HFFc6 (cell line): ENCODE results near the gene CRYBA2. TPM values are rescaled to one million over a fixed set of nuclear protein-coding genes. Genes with fewer than 3 reads are reported as not detected.

ENCODE experiments used
- DNase-seq: peaks from one replicate; pipeline ENCODE4 v3.0.0-alpha.2; 2018
- H3K27ac Mint-ChIP-seq: 2 replicates; pipeline ENCODE4 v1.8.0; 2020; ENCODE audit warnings: mild to moderate bottlenecking, mixed read lengths
- H3K27me3 Mint-ChIP-seq: 2 replicates; pipeline ENCODE4 v1.8.0; 2021; ENCODE audit warnings: mild to moderate bottlenecking, moderate library complexity, mixed read lengths; ENCODE audit not compliant: insufficient read depth
- H3K36me3 Mint-ChIP-seq: 2 replicates; pipeline ENCODE4 v1.8.0; 2021; ENCODE audit warnings: low read depth, mixed read lengths
- H3K4me1 Mint-ChIP-seq: 2 replicates; pipeline ENCODE4 v1.8.0; 2020; ENCODE audit warnings: low read depth, mixed read lengths
- H3K4me3 Mint-ChIP-seq: 2 replicates; pipeline ENCODE4 v1.8.0; 2020; ENCODE audit warnings: mild to moderate bottlenecking, moderate library complexity, mixed read lengths
- H3K9me3 Mint-ChIP-seq: 2 replicates; pipeline ENCODE4 v1.8.0; 2020; ENCODE audit warnings: mild to moderate bottlenecking, mixed read lengths
- total RNA-seq, 6 experiments: library from RNA; stranded (reverse); fragmentation: NEBNext Ultra II Directional; extraction: Animal tissue kit (Norgen Biotek cat#: 25700); gene quantifications; 2 replicates in 1 of 6; 3 replicates in 5 of 6; pipeline ENCODE4 v1.2.3, GENCODE V29; 2021
- TF ChIP-seq, protein P1 (sequence below): fragments of 200-600 bp; sonication (generic); IDR thresholded peaks from 2 replicates; pipeline ENCODE4 v1.5.0; 2021; ENCODE audit warnings: antibody characterized with exemption, mild to moderate bottlenecking

CRYBA2 gene
- total RNA-seq, 6 experiments from 2014 or later: not detected

DNA sequence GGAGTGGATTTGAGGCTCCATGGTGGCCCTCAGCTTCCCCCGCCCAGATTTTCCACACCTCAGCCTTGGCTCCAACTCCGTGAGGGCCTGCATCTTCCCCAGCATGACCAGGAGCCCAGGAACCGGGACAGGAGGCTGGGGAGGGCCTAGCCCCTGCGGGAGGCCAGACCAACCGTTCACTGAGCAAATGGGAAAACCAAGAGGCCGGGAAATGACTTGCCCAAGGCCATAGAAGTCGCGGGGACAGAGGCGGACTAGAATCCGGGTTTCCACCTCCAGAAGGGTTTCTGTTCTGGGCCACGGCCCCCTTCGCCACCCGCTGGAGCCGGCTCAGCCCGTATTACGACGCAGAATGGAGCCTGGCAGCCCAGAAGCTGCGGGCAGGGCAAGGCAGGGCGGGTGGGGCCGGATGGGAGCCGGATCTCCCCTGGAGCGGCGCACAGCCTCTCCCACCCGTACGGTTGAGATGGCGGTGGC lies 7.9 kb upstream of the CRYBA2 start:
- Mint-ChIP-seq H3K27me3 (peaks cover 60% of the 10 kb centered on the region), H3K4me3 (no peak overlapping the region), H3K27ac (no peak overlapping the region), H3K9me3 (no peaks in the 10 kb centered on the region), H3K36me3 (no peaks in the 10 kb centered on the region), H3K4me1 (peaks cover 2% of the 10 kb centered on the region; the same call in 1 of the 2 replicates)
- TF ChIP-seq, protein P1, sequence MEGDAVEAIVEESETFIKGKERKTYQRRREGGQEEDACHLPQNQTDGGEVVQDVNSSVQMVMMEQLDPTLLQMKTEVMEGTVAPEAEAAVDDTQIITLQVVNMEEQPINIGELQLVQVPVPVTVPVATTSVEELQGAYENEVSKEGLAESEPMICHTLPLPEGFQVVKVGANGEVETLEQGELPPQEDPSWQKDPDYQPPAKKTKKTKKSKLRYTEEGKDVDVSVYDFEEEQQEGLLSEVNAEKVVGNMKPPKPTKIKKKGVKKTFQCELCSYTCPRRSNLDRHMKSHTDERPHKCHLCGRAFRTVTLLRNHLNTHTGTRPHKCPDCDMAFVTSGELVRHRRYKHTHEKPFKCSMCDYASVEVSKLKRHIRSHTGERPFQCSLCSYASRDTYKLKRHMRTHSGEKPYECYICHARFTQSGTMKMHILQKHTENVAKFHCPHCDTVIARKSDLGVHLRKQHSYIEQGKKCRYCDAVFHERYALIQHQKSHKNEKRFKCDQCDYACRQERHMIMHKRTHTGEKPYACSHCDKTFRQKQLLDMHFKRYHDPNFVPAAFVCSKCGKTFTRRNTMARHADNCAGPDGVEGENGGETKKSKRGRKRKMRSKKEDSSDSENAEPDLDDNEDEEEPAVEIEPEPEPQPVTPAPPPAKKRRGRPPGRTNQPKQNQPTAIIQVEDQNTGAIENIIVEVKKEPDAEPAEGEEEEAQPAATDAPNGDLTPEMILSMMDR: no peak
- DNase-seq: no peak

GRCh38 chr2:219000569-219000960 lies 7.3 kb upstream of the CRYBA2 start:
- TF ChIP-seq, protein P1: no peak
- peaks cover 61% of the 10 kb centered on the region for H3K27me3 Mint-ChIP-seq
- no peak overlapping the region for H3K27ac Mint-ChIP-seq
- no peaks in the 10 kb centered on the region for H3K36me3 Mint-ChIP-seq
- no peak overlapping the region for H3K4me3 Mint-ChIP-seq
- no peak for DNase-seq
- H3K4me1 Mint-ChIP-seq: peaks cover 8% of the 10 kb centered on the region; the same call in 1 of the 2 replicates
- H3K9me3 Mint-ChIP-seq: no peaks in the 10 kb centered on the region

GRCh38 chr2:218999881-219000568 lies 6.8 kb upstream of the CRYBA2 start:
- Mint-ChIP-seq H3K9me3 (no peaks in the 10 kb centered on the region), H3K4me1 (peaks cover 8% of the 10 kb centered on the region; the same call in 1 of the 2 replicates), H3K27me3 (peaks cover 57% of the 10 kb centered on the region), H3K36me3 (no peaks in the 10 kb centered on the region), H3K27ac (no peak overlapping the region), H3K4me3 (no peak overlapping the region)
- TF ChIP-seq, protein P1: no peak
- no peak for DNase-seq

- TF ChIP-seq, protein P1: no peak
- peaks cover 58% of the 10 kb centered on the region for H3K27me3 Mint-ChIP-seq
- H3K9me3 Mint-ChIP-seq: no peaks in the 10 kb centered on the region
- H3K36me3 Mint-ChIP-seq: no peaks in the 10 kb centered on the region
- no peak for DNase-seq
- H3K4me3 Mint-ChIP-seq: no peak overlapping the region
- peaks cover 8% of the 10 kb centered on the region; the same call in 1 of the 2 replicates for H3K4me1 Mint-ChIP-seq
- H3K27ac Mint-ChIP-seq: no peak overlapping the region
These were observed 6.0 kb upstream of the CRYBA2 start for GRCh38 chr2:218999021-218999880.

- H3K27ac Mint-ChIP-seq: no peak overlapping the region
These were observed 5.3 kb upstream of the CRYBA2 start for GRCh38 chr2:218998414-218999002.

More at GRCh38 chr2:218998414-218999002, 5.3 kb upstream of the CRYBA2 start:
- no peak overlapping the region for H3K4me3 Mint-ChIP-seq
- peaks cover 8% of the 10 kb centered on the region; the same call in 1 of the 2 replicates for H3K4me1 Mint-ChIP-seq
- no peak for DNase-seq
- peaks cover 56% of the 10 kb centered on the region for H3K27me3 Mint-ChIP-seq
- no peaks in the 10 kb centered on the region for H3K9me3 Mint-ChIP-seq
- no peaks in the 10 kb centered on the region for H3K36me3 Mint-ChIP-seq
- TF ChIP-seq, protein P1: no peak
